HEK293 (cell line): ENCODE results near the gene UMAD1.

Experiments used
- CTCF ChIP-seq: fragments of 450-650 bp; formaldehyde crosslinking; IDR thresholded peaks from 2 replicates; pipeline ENCODE4 v1.5.1; 2016; ENCODE audit warnings: missing biosample characterization, missing genetic modification characterization
- GLI2 ChIP-seq: fragments of 450-650 bp; formaldehyde crosslinking; IDR thresholded peaks from 2 replicates; pipeline ENCODE4; 2017; ENCODE audit warnings: missing biosample characterization, missing genetic modification characterization, low read depth, borderline replicate concordance
- SCRT1 ChIP-seq: fragments of 450-650 bp; formaldehyde crosslinking; IDR thresholded peaks from 2 replicates; pipeline ENCODE4 v1.5.1; 2016; ENCODE audit warnings: missing biosample characterization, missing genetic modification characterization, borderline replicate concordance
- SP7 ChIP-seq: fragments of 450-650 bp; formaldehyde crosslinking; IDR thresholded peaks from 2 replicates; pipeline ENCODE4 v1.5.1; 2016; ENCODE audit warnings: missing biosample characterization, missing genetic modification characterization
- ZEB2 ChIP-seq: fragments of 450-650 bp; formaldehyde crosslinking; IDR thresholded peaks from 2 replicates; pipeline ENCODE4 v1.5.1; 2016; ENCODE audit warnings: missing biosample characterization, missing genetic modification characterization
- ZNF112 ChIP-seq: fragments of 450-650 bp; formaldehyde crosslinking; IDR thresholded peaks from 2 replicates; pipeline ENCODE4 v1.5.0; 2017; ENCODE audit warnings: missing biosample characterization, missing genetic modification characterization
- ZNF121 ChIP-seq: fragments of 450-650 bp; formaldehyde crosslinking; IDR thresholded peaks from 2 replicates; pipeline ENCODE4 v1.5.1; 2016; ENCODE audit warnings: missing biosample characterization, missing genetic modification characterization
- ZNF133 ChIP-seq: fragments of 450-650 bp; formaldehyde crosslinking; IDR thresholded peaks from 2 replicates; pipeline ENCODE4 v1.5.1; 2016; ENCODE audit warnings: missing biosample characterization, missing genetic modification characterization
- ZNF16 ChIP-seq: fragments of 450-650 bp; formaldehyde crosslinking; IDR thresholded peaks from 2 replicates; pipeline ENCODE4 v1.5.1; 2016; ENCODE audit warnings: low read depth, missing biosample characterization, missing genetic modification characterization
- ZNF18 ChIP-seq: fragments of 450-650 bp; formaldehyde crosslinking; IDR thresholded peaks from 2 replicates; pipeline ENCODE4 v1.5.1; 2016; ENCODE audit warnings: missing biosample characterization, missing genetic modification characterization
- ZNF473 ChIP-seq: fragments of 450-650 bp; formaldehyde crosslinking; IDR thresholded peaks from 2 replicates; pipeline ENCODE4 v1.5.1; 2017; ENCODE audit warnings: missing biosample characterization, missing genetic modification characterization
- ZNF626 ChIP-seq: fragments of 450-650 bp; sonication (Bioruptor Pico); formaldehyde crosslinking; IDR thresholded peaks from 2 replicates; pipeline ENCODE4 v1.5.1; 2018; ENCODE audit warnings: missing biosample characterization, missing genetic modification characterization, inconsistent platforms

- TF ChIP-seq ZNF18: no peak
- TF ChIP-seq ZNF112 (tag by site-specific recombination): no peak
- TF ChIP-seq ZNF626 (tag by site-specific recombination): no peak
- no peak for TF ChIP-seq SCRT1 (tag by site-specific recombination)
- no peak for TF ChIP-seq GLI2 (tag by site-specific recombination)
- no peak for TF ChIP-seq CTCF (tag by site-specific recombination)
- TF ChIP-seq SP7 (tag by site-specific recombination): peak; percentile 68
- TF ChIP-seq ZEB2: peak; percentile 25; the same call in 1 of the 2 replicates
- TF ChIP-seq ZNF473 (tag by site-specific recombination): no peak
- TF ChIP-seq ZNF133 (tag by site-specific recombination): no peak
- no peak for TF ChIP-seq ZNF121 (tag by site-specific recombination)
- no peak for TF ChIP-seq ZNF16 (tag by site-specific recombination)
These were observed 78.7 kb downstream of the UMAD1 start for GRCh38 chr7:7719236-7719635.
